HG03196 (cell line): Measurements from ENCODE around the gene PCDH10.
"Not testable (repeated sequence)": the region's sequence is repeated elsewhere in the genome, so short reads cannot be mapped to it uniquely, and the experiment has no call there.

Source experiments
- ATAC-seq: cut with Tn5 transposase; IDR thresholded peaks from one replicate; pipeline ENCODE4 v1.9.1; 2021; ENCODE audit not compliant: unreplicated experiment

Gene PCDH10

DNA sequence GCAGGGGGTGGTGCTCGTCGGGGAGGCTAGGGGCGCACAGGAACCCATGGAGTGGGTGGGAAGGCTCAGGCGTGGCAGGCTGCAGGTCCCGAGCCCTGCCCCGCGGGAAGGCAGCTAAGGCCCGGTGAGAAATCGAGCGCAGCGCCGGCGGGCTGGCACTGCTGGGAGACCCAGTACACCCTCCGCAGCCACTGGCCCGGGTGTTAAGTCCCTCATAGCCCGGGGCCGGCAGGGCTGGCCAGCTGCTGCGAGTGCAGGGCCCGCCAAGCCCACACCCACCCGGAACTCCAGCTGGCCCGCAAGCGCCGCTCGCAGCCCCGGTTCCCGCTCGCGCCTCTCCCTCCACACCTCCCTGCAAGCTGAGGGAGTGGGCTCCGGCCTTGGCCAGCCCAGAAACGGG lies 91.4 kb downstream of the PCDH10 start:
- not testable (repeated sequence) for ATAC-seq
